K562 (cell line): Measurements from ENCODE around the gene DTYMK. TPM values are rescaled to one million over a fixed set of nuclear protein-coding genes. Genes with fewer than 3 reads are reported as not detected.

ENCODE experiments used
- CBFA2T2 ChIP-seq: fragments of 450-650 bp; conservative IDR thresholded peaks from 2 replicates; pipeline ENCODE4 v1.6.1; 2017; ENCODE audit warnings: mild to moderate bottlenecking
- DIDO1 ChIP-seq: fragments of 450-650 bp; IDR thresholded peaks from 2 replicates; pipeline ENCODE4 v1.6.1; 2016; ENCODE audit warnings: low read depth, missing biosample characterization, missing genetic modification characterization
- ESRRB ChIP-seq: fragments of 250-450 bp; sonication (Bioruptor Pico); IDR thresholded peaks from 2 replicates; pipeline ENCODE4 v1.5.0; 2020; ENCODE audit warnings: mild to moderate bottlenecking, moderate library complexity, borderline replicate concordance
- JUND ChIP-seq, 2 experiments: IDR thresholded peaks; 2 replicates in 1 of 2; 3 replicates in 1 of 2; pipeline ENCODE4 v1.6.1; 2011; ENCODE audit warnings: borderline replicate concordance in 2 of 2, low read depth in 2 of 2, low read length in 2 of 2, improper control_type of control experiment in 1 of 2, missing biosample characterization in 1 of 2, missing genetic modification characterization in 1 of 2, missing genetic modification reagents in 1 of 2
- MXI1 ChIP-seq: IDR thresholded peaks from 2 replicates; pipeline ENCODE4 v1.6.1; 2011; ENCODE audit warnings: low read depth, mild to moderate bottlenecking, improper control_type of control experiment, low read length
- PML ChIP-seq: IDR thresholded peaks from 2 replicates; pipeline ENCODE4 v1.6.1; 2012; ENCODE audit warnings: low read length, inconsistent platforms
- POU5F1 ChIP-seq: fragments of 150-350 bp; IDR thresholded peaks from 2 replicates; pipeline ENCODE4 v1.6.1; 2014; ENCODE audit warnings: borderline replicate concordance, low read length, low read depth, mild to moderate bottlenecking; ENCODE audit not compliant: partially characterized antibody
- PTBP1 ChIP-seq: fragments of 200-400 bp; formaldehyde crosslinking; IDR thresholded peaks from 2 replicates; pipeline ENCODE4 v1.6.1; 2017; ENCODE audit warnings: low read depth, low read length
- TEAD1 ChIP-seq, 2 experiments: fragments of 450-650 bp in 1 of 2; sonication (generic) in 1 of 2; formaldehyde crosslinking; IDR thresholded peaks; 2 replicates each; pipeline versions ENCODE4 v1.4.0 to v1.8.0; 2020 to 2022; ENCODE audit warnings: mild to moderate bottlenecking in 2 of 2, missing genetic modification reagents in 1 of 2
- TGIF2 ChIP-seq: sonication (generic); formaldehyde crosslinking; IDR thresholded peaks from 2 replicates; pipeline ENCODE4 v1.8.1; 2022; ENCODE audit warnings: mild to moderate bottlenecking, missing genetic modification reagents, moderate library complexity
- polyA plus RNA-seq, 8 experiments: library from polyadenylated mRNA; depleted of rRNA in 4 of 8; stranded (reverse) in 5 of 8; unstranded in 3 of 8; fragments of >200 nt; fragmentation: Nextera tagmentation in 2 of 8; fragmentation: Illumina TruSeq in 1 of 8; extraction: Ambion mirVana in 2 of 8; extraction: Trizol in 1 of 8; gene quantifications; 2 replicates each; pipeline versions ENCODE4 v1.2.1 to v1.2.3, GENCODE V29; 2011 to 2014; ENCODE audit warnings: inconsistent platforms in 1 of 8, missing spikeins in 1 of 8
- total RNA-seq, 7 experiments: library from RNA; depleted of rRNA in 6 of 7; stranded (reverse); fragments of >200 nt in 6 of 7; fragmentation: Illumina TruSeq in 2 of 7; extraction: Trizol in 2 of 7; gene quantifications; 2 replicates each; pipeline versions ENCODE4 v1.2.1 to v1.2.3, GENCODE V29; 2011 to 2021; ENCODE audit warnings: low replicate concordance in 1 of 7
- TF ChIP-seq, protein P1 (sequence below): sonication (generic); formaldehyde crosslinking; IDR thresholded peaks from 2 replicates; pipeline ENCODE4 v1.8.0; 2022; ENCODE audit warnings: missing genetic modification reagents, mild to moderate bottlenecking, moderate library complexity, borderline replicate concordance
- TF ChIP-seq, protein P2 (sequence below): IDR thresholded peaks from 2 replicates; pipeline ENCODE4 v1.6.1; 2011; ENCODE audit not compliant: insufficient read length; ENCODE audit errors: extremely low read depth
- TF ChIP-seq, protein P3 (sequence below): fragments of 450-650 bp; IDR thresholded peaks from 2 replicates; pipeline ENCODE4 v1.7.1; 2018; ENCODE audit warnings: mild to moderate bottlenecking, low read depth; ENCODE audit not compliant: partially characterized antibody

The DTYMK gene
- total and polyA plus RNA-seq, 9 of the 15 experiments (the other 6 are each of a cell fraction or from before 2014, with no cell fraction given) = 8.2 to 85.0 (median 47.9) TPM

DNA sequence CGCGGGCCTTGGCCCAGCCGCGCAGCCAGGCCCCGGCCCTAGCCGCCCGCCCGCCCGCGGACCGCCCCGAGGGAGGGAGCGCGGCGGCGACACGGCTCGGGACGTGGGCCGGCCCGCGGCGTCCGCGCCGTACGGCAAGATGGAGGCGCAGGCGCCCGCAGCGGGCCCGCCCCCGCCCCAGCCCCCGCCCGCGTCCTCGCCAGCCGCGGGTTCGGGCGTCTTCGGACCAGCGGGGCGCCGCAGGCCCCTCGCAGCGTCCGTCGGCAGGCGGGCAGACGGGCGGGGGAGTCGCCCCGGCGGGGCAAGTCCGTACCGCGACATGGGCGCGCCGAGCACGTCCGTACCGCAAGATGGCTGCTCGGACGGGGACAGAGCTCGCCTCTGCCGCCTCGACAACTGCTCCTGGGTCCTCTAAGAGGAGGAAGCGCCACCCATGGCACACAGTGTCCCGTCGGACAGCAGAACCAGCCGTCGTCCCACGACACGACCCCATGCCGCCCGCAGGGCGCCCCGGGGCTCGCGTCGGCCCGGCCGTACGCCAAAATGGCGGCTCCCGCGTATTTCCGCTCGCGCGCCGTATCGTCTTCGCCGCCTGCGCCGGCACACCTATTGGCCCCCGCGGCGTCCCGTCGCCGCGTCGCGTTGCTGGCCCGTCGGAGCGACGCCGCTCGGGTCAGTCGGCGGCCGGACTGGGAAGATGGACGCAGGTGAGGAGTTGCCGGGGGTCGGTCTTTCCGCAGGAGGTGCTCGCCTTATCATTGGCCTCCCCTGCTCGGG lies 49.4 kb downstream of the DTYMK start, which contains the start of the genes ATG4B and THAP4 (continued):
- TF ChIP-seq, protein P1, sequence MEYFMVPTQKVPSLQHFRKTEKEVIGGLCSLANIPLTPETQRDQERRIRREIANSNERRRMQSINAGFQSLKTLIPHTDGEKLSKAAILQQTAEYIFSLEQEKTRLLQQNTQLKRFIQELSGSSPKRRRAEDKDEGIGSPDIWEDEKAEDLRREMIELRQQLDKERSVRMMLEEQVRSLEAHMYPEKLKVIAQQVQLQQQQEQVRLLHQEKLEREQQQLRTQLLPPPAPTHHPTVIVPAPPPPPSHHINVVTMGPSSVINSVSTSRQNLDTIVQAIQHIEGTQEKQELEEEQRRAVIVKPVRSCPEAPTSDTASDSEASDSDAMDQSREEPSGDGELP (CRISPR knock-in tag) = peak; percentile 56; the same call in 1 of the 2 replicates
- TF ChIP-seq, protein P2, sequence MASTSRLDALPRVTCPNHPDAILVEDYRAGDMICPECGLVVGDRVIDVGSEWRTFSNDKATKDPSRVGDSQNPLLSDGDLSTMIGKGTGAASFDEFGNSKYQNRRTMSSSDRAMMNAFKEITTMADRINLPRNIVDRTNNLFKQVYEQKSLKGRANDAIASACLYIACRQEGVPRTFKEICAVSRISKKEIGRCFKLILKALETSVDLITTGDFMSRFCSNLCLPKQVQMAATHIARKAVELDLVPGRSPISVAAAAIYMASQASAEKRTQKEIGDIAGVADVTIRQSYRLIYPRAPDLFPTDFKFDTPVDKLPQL = no peak
- TF ChIP-seq, protein P3, sequence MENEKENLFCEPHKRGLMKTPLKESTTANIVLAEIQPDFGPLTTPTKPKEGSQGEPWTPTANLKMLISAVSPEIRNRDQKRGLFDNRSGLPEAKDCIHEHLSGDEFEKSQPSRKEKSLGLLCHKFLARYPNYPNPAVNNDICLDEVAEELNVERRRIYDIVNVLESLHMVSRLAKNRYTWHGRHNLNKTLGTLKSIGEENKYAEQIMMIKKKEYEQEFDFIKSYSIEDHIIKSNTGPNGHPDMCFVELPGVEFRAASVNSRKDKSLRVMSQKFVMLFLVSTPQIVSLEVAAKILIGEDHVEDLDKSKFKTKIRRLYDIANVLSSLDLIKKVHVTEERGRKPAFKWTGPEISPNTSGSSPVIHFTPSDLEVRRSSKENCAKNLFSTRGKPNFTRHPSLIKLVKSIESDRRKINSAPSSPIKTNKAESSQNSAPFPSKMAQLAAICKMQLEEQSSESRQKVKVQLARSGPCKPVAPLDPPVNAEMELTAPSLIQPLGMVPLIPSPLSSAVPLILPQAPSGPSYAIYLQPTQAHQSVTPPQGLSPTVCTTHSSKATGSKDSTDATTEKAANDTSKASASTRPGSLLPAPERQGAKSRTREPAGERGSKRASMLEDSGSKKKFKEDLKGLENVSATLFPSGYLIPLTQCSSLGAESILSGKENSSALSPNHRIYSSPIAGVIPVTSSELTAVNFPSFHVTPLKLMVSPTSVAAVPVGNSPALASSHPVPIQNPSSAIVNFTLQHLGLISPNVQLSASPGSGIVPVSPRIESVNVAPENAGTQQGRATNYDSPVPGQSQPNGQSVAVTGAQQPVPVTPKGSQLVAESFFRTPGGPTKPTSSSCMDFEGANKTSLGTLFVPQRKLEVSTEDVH = peak; percentile 72
- TF ChIP-seq CBFA2T2 = no peak
- peak; percentile 97 for TF ChIP-seq POU5F1
- TF ChIP-seq DIDO1 (tag) = peak; percentile 65; the same call in 1 of the 2 replicates
- no peak for TF ChIP-seq PTBP1
- 0 out of 2 replicates have a peak, but pooled peaks have one; percentile 18 for TF ChIP-seq JUND (IDR thresholded peaks at IDR 0.05; ENCODE audit: borderline replicate concordance, low read depth, low read length)
- peak; percentile 14; the same call in 1 of the 3 replicates for TF ChIP-seq JUND (tag; IDR thresholded peaks at IDR 0.05; ENCODE audit: borderline replicate concordance, low read depth, low read length)
- no peak for TF ChIP-seq ESRRB (CRISPR knock-in tag)
- peak; percentile 35; the same call in 1 of the 2 replicates for TF ChIP-seq PML
- no peak for TF ChIP-seq TGIF2
- no peak for TF ChIP-seq MXI1
- TF ChIP-seq TEAD1 (CRISPR knock-in tag; IDR thresholded peaks at IDR 0.05) = peak in 1 of 2 experiments; percentile 17; a peak in 1 of 4 replicates
